B cell (primary cell): ENCODE data around the gene CCHCR1. TPM values are rescaled to one million over a fixed set of nuclear protein-coding genes. Genes with fewer than 3 reads are reported as not detected.

Experiments
- ATAC-seq: fragments of 200-7000 bp; cut with Tn5 transposase; one replicate; pipeline ENCODE4 v1.10.0; 2021; ENCODE audit warnings: low read depth, mild to moderate bottlenecking, moderate number of reproducible peaks, moderate library complexity
- CTCF ChIA-PET: fragments of 350-600 bp; sonication (Branson Sonifier 250); formaldehyde crosslinking; loops from one replicate; lab custom pipeline; 2021; ENCODE audit warnings: antibody characterized with exemption, inconsistent platforms; lab: Charles Lee
- POLR2A ChIA-PET: fragments of 350-600 bp; sonication (Branson Sonifier 250); formaldehyde crosslinking; loops from one replicate; lab custom pipeline; 2021; ENCODE audit warnings: antibody characterized with exemption; lab: Charles Lee
- DNase-seq: peaks from one replicate; pipeline ENCODE4 v3.0.0; 2013
- H2AFZ ChIP-seq: 2 replicates; pipeline ENCODE4 v1.6.1; 2012; ENCODE audit warnings: mild to moderate bottlenecking, low read depth, low read length; ENCODE audit not compliant: insufficient read depth, poor library complexity, severe bottlenecking
- H3K27ac ChIP-seq, 2 donors: 1 replicate in 1 of 2; 2 replicates in 1 of 2; pipeline ENCODE4 v1.5.1; 2012 to 2013; ENCODE audit warnings: low read length in 2 of 2, mild to moderate bottlenecking in 2 of 2, moderate library complexity in 1 of 2
- H3K27me3 ChIP-seq, 4 experiments: fragments of 200-600 bp in 1 of 4; sonication (generic) in 1 of 4; replicated peaks in 1 of 4; 1 replicate in 2 of 4; 2 replicates in 2 of 4; pipeline versions ENCODE4 v1.6.1 to v1.7.0; 2013 to 2016; ENCODE audit warnings: low read length in 3 of 4, mild to moderate bottlenecking in 2 of 4, mixed read lengths in 1 of 4, moderate library complexity in 1 of 4; ENCODE audit not compliant: insufficient read depth in 4 of 4, control insufficient read depth in 3 of 4; ENCODE audit errors: control extremely low read depth in 1 of 4
- H3K36me3 ChIP-seq, 2 experiments: replicated peaks in 1 of 2; 1 replicate in 1 of 2; 2 replicates in 1 of 2; pipeline versions ENCODE4 v1.6.1 to v1.7.1; 2013; ENCODE audit warnings: low read length in 1 of 2; ENCODE audit not compliant: insufficient read depth in 2 of 2, control insufficient read depth in 1 of 2; ENCODE audit errors: control extremely low read depth in 1 of 2, extremely low read depth in 1 of 2
- H3K4me1 ChIP-seq, 2 donors: fragments of 200-600 bp in 1 of 2; sonication (generic) in 1 of 2; 1 replicate in 1 of 2; 2 replicates in 1 of 2; pipeline versions ENCODE4 v1.5.1 to v1.6.1; 2013 to 2017; ENCODE audit warnings: low read length in 2 of 2; ENCODE audit not compliant: control insufficient read depth in 2 of 2, insufficient read depth in 2 of 2
- H3K4me2 ChIP-seq: replicated peaks from 2 replicates; pipeline ENCODE3; 2012; ENCODE audit warnings: mild to moderate bottlenecking, low read depth, low read length; ENCODE audit not compliant: poor library complexity, severe bottlenecking
- H3K4me3 ChIP-seq, 5 experiments: fragments of 200-600 bp in 1 of 5; sonication (generic) in 1 of 5; 1 replicate in 3 of 5; 2 replicates in 2 of 5; pipeline versions ENCODE4 v1.5.1 to v1.7.0; 2011 to 2016; ENCODE audit warnings: low read length in 4 of 5, mild to moderate bottlenecking in 4 of 5, low read depth in 2 of 5, control low read depth in 1 of 5, moderate library complexity in 1 of 5; ENCODE audit not compliant: insufficient read depth in 1 of 5; ENCODE audit errors: control extremely low read depth in 1 of 5, extremely low read depth in 1 of 5
- H3K79me2 ChIP-seq: fragments of 200-600 bp; sonication (generic); one replicate; pipeline ENCODE4 v1.6.0; 2016; ENCODE audit warnings: low read length; ENCODE audit not compliant: control insufficient read depth, insufficient read depth
- H3K9ac ChIP-seq: fragments of 200-600 bp; sonication (generic); 2 replicates; pipeline ENCODE4 v1.6.1; 2017; ENCODE audit warnings: mild to moderate bottlenecking, low read length, moderate library complexity
- H3K9me3 ChIP-seq, 3 donors: one replicate each; pipeline versions ENCODE4 v1.6.1 to v1.7.1; 2013; ENCODE audit warnings: low read length in 2 of 3; ENCODE audit not compliant: control insufficient read depth in 2 of 3, insufficient read depth in 1 of 3; ENCODE audit errors: control extremely low read depth in 1 of 3
- H4K20me1 ChIP-seq: 2 replicates; pipeline ENCODE4 v1.6.0; 2012; ENCODE audit warnings: mild to moderate bottlenecking, low read length; ENCODE audit not compliant: insufficient read depth, control insufficient read depth, poor library complexity, severe bottlenecking
- H3K27ac Mint-ChIP-seq: one replicate; pipeline ENCODE4 v1.8.0; 2021; ENCODE audit warnings: mixed read lengths
- H3K27me3 Mint-ChIP-seq: one replicate; pipeline ENCODE4 v1.8.0; 2021; ENCODE audit warnings: mixed read lengths
- H3K4me1 Mint-ChIP-seq: one replicate; pipeline ENCODE4 v1.8.0; 2021; ENCODE audit warnings: mixed read lengths
- H3K4me3 Mint-ChIP-seq: one replicate; pipeline ENCODE4 v1.8.0; 2021; ENCODE audit warnings: mixed read lengths
- H3K9me3 Mint-ChIP-seq: one replicate; pipeline ENCODE4 v1.8.0; 2022; ENCODE audit warnings: mixed read lengths; ENCODE audit not compliant: insufficient read depth
- EZH2 ChIP-seq: IDR thresholded peaks from 2 replicates; pipeline ENCODE4 v1.6.1; 2012; ENCODE audit warnings: borderline replicate concordance, low read depth, mild to moderate bottlenecking, moderate library complexity, low read length; ENCODE audit not compliant: insufficient read depth, poor library complexity, severe bottlenecking
- WGBS: methylation state at CpG from one replicate; pipeline ENCODE4 v1.1.5; 2013; ENCODE audit warnings: missing lambda C conversion rate; ENCODE audit not compliant: insufficient coverage; 5-methylcytosine and 5-hydroxymethylcytosine counted together
- intact Hi-C: fragments of 100-400 bp; cut with micrococcal nuclease; formaldehyde crosslinking; loops from one replicate; pipeline ENCODE4 v1.10.0; 2022
- polyA plus RNA-seq: library from polyadenylated mRNA; depleted of rRNA; stranded (reverse); fragments of >200 nt; gene quantifications from 2 replicates; pipeline ENCODE4 v1.2.3, GENCODE V29; 2012
- total RNA-seq, 2 donors: library from RNA; stranded (reverse); fragments of 120-200 nt in 1 of 2; gene quantifications; 1 replicate in 1 of 2; 2 replicates in 1 of 2; pipeline versions ENCODE4 v1.2.3 to v1.2.4, GENCODE V29; 2013 to 2022
- TF ChIP-seq, protein P1 (sequence below): fragments of 200-600 bp; IDR thresholded peaks from one replicate; pipeline ENCODE4 v1.8.0; 2022; ENCODE audit warnings: antibody characterized with exemption, mild to moderate bottlenecking

The CCHCR1 gene
- total and polyA plus RNA-seq, 2 donors (not counting 1 experiment from before 2014, with no cell fraction given), result 17.0 to 34.7 TPM

DNA sequence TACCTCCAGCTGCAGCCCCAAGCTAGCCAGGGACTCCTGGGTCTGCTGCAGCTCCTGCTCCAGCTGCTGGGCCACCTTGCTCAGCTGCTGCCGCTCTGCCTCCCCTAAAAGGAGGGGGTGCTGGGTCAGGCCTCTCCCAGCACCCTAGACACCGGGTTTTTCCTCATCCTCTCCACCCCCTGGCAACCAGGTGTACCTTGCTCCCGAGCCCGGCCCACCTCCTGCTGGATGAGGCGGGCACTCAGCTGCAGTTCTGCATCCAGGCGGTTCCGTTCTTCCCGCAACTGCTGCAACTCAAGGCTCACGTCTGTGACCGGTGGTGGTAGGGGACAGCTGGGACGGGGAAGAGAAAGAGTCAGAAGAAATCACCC is 12.6 kb downstream of the CCHCR1 start:
- Mint-ChIP-seq H3K27me3 (no peaks in the 10 kb centered on the region), H3K4me1 (peaks cover 3% of the 10 kb centered on the region), H3K27ac (no peak overlapping the region), H3K9me3 (no peaks in the 10 kb centered on the region), H3K4me3 (no peak overlapping the region)
- H3K9ac ChIP-seq, result no peak overlapping the region
- H3K27me3 ChIP-seq, result no peaks in the 10 kb centered on the region
- H3K36me3 ChIP-seq, result peaks cover 0 to 15% of the 10 kb centered on the region in 2 experiments
- no peaks in the 10 kb centered on the region for H3K4me1 ChIP-seq
- H4K20me1 ChIP-seq, result no peaks in the 10 kb centered on the region
- WGBS, result 83% methylated on average over 5 of the region's 11 CpGs
- H3K79me2 ChIP-seq, result no peaks in the 10 kb centered on the region
- no peak for ATAC-seq
- no peak overlapping the region for H3K4me2 ChIP-seq
- TF ChIP-seq, protein P1, sequence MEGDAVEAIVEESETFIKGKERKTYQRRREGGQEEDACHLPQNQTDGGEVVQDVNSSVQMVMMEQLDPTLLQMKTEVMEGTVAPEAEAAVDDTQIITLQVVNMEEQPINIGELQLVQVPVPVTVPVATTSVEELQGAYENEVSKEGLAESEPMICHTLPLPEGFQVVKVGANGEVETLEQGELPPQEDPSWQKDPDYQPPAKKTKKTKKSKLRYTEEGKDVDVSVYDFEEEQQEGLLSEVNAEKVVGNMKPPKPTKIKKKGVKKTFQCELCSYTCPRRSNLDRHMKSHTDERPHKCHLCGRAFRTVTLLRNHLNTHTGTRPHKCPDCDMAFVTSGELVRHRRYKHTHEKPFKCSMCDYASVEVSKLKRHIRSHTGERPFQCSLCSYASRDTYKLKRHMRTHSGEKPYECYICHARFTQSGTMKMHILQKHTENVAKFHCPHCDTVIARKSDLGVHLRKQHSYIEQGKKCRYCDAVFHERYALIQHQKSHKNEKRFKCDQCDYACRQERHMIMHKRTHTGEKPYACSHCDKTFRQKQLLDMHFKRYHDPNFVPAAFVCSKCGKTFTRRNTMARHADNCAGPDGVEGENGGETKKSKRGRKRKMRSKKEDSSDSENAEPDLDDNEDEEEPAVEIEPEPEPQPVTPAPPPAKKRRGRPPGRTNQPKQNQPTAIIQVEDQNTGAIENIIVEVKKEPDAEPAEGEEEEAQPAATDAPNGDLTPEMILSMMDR, result no peak
- TF ChIP-seq EZH2, result no peak
- H3K9me3 ChIP-seq, result no peaks in the 10 kb centered on the region
- no peak for DNase-seq
- CTCF ChIA-PET, result interaction anchor here (1.3 to 5.3 kb wide), 3 partner anchors 9 to 222 kb away, joined by 4 to 24 read pairs (median 5); partner anchors contain the start of genes CCHCR1 and TCF19
- H2AFZ ChIP-seq, result no peak overlapping the region
- POLR2A ChIA-PET, result interaction anchor here (1.3 kb wide), 1 partner anchor 13 kb away, joined by 3 read pairs; the partner anchor contains the start of gene CCHCR1
- H3K27ac ChIP-seq, result no peak overlapping the region
- H3K4me3 ChIP-seq, result no peak overlapping the region
- intact Hi-C loops, result no loop called here

DNA sequence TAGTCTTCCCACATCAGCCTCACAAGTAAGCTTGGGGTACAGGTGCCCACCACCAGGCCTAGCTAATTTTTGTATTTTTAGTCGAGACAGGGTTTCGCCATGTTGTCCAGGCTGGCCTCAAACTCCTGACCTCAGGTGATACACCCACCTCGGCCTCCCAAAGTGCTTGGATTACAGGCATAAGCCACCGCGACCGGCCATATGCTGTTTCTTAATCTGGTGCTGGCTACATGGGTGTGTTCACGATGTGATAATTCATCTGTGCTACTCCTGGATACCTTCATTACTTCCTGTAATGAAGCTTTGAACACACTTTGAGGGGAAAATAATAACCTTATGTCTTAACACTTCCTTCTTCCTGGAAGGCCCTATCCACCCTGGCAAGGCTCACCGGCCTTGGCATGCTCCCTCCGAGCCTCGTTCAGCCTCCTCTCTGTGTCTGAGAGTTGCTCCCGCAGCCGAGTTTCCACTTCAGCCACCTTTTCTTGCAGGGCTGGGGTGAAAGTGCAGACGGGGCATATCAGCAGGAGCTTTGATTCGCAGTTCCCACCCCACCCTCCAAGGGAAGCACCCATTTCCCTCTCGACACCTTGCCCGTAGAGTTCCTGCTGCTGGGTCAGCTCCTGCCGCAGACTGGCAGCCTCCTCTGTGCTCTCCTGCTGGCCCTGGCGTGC is 13.2 kb downstream of the CCHCR1 start:
- CTCF ChIA-PET, result interaction anchor here (1.3 to 5.3 kb wide), 2 partner anchors 9 to 223 kb away, joined by 5 to 24 read pairs; no protein-coding TSS in a partner anchor
- 94% methylated on average over 16 of the region's 18 CpGs for WGBS
- no peak overlapping the region for H3K27ac ChIP-seq
- no peaks in the 10 kb centered on the region for H3K79me2 ChIP-seq
- POLR2A ChIA-PET, result no interaction called here
- ATAC-seq, result no peak
- H3K4me3 ChIP-seq, result no peak overlapping the region
- H4K20me1 ChIP-seq, result no peaks in the 10 kb centered on the region
- H3K9me3 Mint-ChIP-seq, result no peaks in the 10 kb centered on the region
- intact Hi-C loops, result no loop called here
- no peaks in the 10 kb centered on the region for H3K4me1 ChIP-seq
- H3K27me3 Mint-ChIP-seq, result no peaks in the 10 kb centered on the region
- no peak for DNase-seq
- no peak overlapping the region for H2AFZ ChIP-seq
- no peak overlapping the region for H3K27ac Mint-ChIP-seq
- no peak overlapping the region for H3K9ac ChIP-seq
- peaks cover 0 to 13% of the 10 kb centered on the region in 2 experiments for H3K36me3 ChIP-seq
- H3K27me3 ChIP-seq, result no peaks in the 10 kb centered on the region
- H3K4me3 Mint-ChIP-seq, result no peak overlapping the region
- H3K4me1 Mint-ChIP-seq, result peaks cover 3% of the 10 kb centered on the region
- TF ChIP-seq, protein P1, result no peak
- TF ChIP-seq EZH2, result no peak
- no peaks in the 10 kb centered on the region for H3K9me3 ChIP-seq
- no peak overlapping the region for H3K4me2 ChIP-seq
